ENCODE measurements around the gene ALPK3. TPM values are rescaled to one million over a fixed set of nuclear protein-coding genes. Genes with fewer than 3 reads are reported as not detected.

Gene ALPK3
- total and polyA plus RNA-seq, 2 experiments from 2014 or later = 3.7 to 29.7 TPM

DNA sequence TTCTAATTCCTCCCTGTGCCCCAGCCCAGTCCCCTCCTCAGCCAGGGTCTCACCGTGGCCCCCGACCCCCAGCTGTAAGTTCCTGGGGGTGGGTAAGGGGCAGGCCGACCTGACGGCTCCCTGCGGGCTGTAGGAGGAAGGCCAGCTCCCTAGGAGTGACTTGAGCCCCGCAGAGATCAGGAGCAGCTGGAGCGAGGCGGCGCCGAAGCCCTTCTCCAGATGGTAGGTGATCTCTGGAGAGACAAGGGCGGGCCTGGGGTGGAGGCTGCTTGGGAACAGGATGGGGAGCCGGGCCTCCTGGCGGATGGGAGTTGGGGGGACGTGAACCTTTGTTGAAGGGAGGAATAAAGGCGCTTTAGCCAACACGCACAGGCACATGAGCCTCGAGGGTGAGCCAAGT is 71.5 kb downstream of the ALPK3 start (continued):
- TF ChIP-seq EZH2phosphoT487 (IDR thresholded peaks at IDR 0.05; ENCODE audit: unreplicated experiment) = no peak

DNA sequence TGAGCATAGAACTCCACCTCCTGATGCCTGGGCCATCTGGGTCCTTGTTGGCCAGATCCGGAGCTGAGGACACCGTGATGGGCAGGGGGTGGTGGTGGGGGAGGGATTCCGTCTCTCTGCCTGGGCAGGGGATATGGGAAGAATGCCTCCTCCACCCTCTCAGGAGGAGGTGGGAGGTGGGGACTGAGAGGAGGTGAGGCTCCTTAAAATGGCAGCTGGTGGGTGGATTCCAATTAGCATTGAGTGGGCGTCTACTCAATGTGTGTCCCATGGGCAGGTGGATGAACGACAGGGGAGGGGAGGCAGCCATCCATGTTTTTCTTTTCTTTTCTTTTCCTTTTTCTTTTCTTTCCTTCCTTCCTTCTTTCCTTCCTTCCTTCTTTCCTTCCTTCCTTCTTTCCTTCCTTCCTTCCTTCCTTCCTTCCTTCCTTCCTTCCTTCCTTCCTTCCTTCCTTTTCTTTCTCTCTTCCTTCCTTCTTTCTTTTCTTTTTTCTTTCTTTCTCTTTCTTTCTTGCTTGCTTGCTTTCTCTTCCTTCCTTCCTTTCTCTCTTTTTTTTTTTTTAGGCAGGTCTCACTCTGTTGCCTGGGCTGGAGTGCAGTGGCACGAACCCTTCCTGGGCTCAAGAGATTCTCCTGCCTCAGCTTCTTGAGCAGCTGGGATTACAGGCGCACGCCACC is 72.3 kb downstream of the ALPK3 start:
- H4K20me1 ChIP-seq (replicated peaks; ENCODE audit: insufficient read depth) = no peaks in the 10 kb centered on the region
- H3K4me2 ChIP-seq = no peak overlapping the region
- H3K27ac ChIP-seq (ENCODE audit: low read depth) = no peak overlapping the region
- Mint-ChIP-seq H3K4me1 (peaks cover 5% of the 10 kb centered on the region), H3K27me3 (ENCODE audit: insufficient read depth, low read depth, poor library complexity) (peaks cover 8% of the 10 kb centered on the region), H3K27ac (no peak overlapping the region), H3K36me3 (ENCODE audit: low read depth) (no peaks in the 10 kb centered on the region), H3K4me3 (no peak overlapping the region), H3K9me3 (no peaks in the 10 kb centered on the region)
- H2AFZ ChIP-seq = peak overlapping the region; percentile 86
- TF ChIP-seq, protein P1, sequence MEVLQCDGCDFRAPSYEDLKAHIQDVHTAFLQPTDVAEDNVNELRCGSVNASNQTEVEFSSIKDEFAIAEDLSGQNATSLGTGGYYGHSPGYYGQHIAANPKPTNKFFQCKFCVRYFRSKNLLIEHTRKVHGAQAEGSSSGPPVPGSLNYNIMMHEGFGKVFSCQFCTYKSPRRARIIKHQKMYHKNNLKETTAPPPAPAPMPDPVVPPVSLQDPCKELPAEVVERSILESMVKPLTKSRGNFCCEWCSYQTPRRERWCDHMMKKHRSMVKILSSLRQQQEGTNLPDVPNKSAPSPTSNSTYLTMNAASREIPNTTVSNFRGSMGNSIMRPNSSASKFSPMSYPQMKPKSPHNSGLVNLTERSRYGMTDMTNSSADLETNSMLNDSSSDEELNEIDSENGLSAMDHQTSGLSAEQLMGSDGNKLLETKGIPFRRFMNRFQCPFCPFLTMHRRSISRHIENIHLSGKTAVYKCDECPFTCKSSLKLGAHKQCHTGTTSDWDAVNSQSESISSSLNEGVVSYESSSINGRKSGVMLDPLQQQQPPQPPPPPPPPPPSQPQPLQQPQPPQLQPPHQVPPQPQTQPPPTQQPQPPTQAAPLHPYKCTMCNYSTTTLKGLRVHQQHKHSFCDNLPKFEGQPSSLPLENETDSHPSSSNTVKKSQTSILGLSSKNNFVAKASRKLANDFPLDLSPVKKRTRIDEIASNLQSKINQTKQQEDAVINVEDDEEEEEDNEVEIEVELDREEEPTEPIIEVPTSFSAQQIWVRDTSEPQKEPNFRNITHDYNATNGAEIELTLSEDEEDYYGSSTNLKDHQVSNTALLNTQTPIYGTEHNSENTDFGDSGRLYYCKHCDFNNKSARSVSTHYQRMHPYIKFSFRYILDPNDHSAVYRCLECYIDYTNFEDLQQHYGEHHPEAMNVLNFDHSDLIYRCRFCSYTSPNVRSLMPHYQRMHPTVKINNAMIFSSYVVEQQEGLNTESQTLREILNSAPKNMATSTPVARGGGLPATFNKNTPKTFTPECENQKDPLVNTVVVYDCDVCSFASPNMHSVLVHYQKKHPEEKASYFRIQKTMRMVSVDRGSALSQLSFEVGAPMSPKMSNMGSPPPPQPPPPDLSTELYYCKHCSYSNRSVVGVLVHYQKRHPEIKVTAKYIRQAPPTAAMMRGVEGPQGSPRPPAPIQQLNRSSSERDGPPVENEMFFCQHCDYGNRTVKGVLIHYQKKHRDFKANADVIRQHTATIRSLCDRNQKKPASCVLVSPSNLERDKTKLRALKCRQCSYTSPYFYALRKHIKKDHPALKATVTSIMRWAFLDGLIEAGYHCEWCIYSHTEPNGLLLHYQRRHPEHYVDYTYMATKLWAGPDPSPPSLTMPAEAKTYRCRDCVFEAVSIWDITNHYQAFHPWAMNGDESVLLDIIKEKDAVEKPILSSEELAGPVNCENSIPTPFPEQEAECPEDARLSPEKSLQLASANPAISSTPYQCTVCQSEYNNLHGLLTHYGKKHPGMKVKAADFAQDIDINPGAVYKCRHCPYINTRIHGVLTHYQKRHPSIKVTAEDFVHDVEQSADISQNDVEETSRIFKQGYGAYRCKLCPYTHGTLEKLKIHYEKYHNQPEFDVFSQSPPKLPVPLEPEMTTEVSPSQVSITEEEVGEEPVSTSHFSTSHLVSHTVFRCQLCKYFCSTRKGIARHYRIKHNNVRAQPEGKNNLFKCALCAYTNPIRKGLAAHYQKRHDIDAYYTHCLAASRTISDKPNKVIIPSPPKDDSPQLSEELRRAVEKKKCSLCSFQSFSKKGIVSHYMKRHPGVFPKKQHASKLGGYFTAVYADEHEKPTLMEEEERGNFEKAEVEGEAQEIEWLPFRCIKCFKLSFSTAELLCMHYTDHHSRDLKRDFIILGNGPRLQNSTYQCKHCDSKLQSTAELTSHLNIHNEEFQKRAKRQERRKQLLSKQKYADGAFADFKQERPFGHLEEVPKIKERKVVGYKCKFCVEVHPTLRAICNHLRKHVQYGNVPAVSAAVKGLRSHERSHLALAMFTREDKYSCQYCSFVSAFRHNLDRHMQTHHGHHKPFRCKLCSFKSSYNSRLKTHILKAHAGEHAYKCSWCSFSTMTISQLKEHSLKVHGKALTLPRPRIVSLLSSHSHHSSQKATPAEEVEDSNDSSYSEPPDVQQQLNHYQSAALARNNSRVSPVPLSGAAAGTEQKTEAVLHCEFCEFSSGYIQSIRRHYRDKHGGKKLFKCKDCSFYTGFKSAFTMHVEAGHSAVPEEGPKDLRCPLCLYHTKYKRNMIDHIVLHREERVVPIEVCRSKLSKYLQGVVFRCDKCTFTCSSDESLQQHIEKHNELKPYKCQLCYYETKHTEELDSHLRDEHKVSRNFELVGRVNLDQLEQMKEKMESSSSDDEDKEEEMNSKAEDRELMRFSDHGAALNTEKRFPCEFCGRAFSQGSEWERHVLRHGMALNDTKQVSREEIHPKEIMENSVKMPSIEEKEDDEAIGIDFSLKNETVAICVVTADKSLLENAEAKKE (CRISPR knock-in tag; IDR thresholded peaks at IDR 0.05) = no peak
- TF ChIP-seq ZNF331 (CRISPR knock-in tag; IDR thresholded peaks at IDR 0.05; ENCODE audit: low read depth) (no peak), NANOG (IDR thresholded peaks at IDR 0.05; ENCODE audit: borderline replicate concordance) (no peak), STAT1 (IDR thresholded peaks at IDR 0.05; ENCODE audit: unreplicated experiment) (no peak)
- H3K36me3 ChIP-seq (ENCODE audit: insufficient read depth) = no peaks in the 10 kb centered on the region
- no peaks in the 10 kb centered on the region for H3K9me2 ChIP-seq (ENCODE audit: insufficient read depth)
- H3K4me3 ChIP-seq = no peak overlapping the region
- DNase-seq (ENCODE audit: low spot score) = no peak
- ATAC-seq = peak; percentile 25
- no peaks in the 10 kb centered on the region for H3K4me1 ChIP-seq (ENCODE audit: insufficient read depth)
- H3K27me3 ChIP-seq (ENCODE audit: insufficient read depth) = no peaks in the 10 kb centered on the region
- no peaks in the 10 kb centered on the region for H3K79me2 ChIP-seq (replicated peaks; ENCODE audit: insufficient read depth)
- H3F3A ChIP-seq (replicated peaks; ENCODE audit: low read depth) = no peaks in the 10 kb centered on the region

Data from GM23338 (cell line).